DMS79 (cell line): Measurements from ENCODE around the gene FAM181A.

Source experiments
- DNase-seq: peaks from one replicate; lab custom pipeline; 2025; lab: John Stamatoyannopoulos, UW

The FAM181A gene

GRCh38 chr14:93929048-93929535 is 1.9 kb downstream of the FAM181A start:
- no peak for DNase-seq

- DNase-seq = no peak
Observed at GRCh38 chr14:93929657-93930056, 2.5 kb downstream of the FAM181A start.

GRCh38 chr14:93930296-93930988 is 3.3 kb downstream of the FAM181A start:
- no peak for DNase-seq

GRCh38 chr14:93930989-93931307 is 3.8 kb downstream of the FAM181A start:
- no peak for DNase-seq

GRCh38 chr14:93932642-93933041 is 5.5 kb downstream of the FAM181A start:
- no peak for DNase-seq

- DNase-seq = no peak
Observed at GRCh38 chr14:93935213-93935612, 8.1 kb downstream of the FAM181A start.

- DNase-seq = peak; percentile 20
Observed at GRCh38 chr14:93936245-93936644, 9.1 kb downstream of the FAM181A start.

- DNase-seq = no peak
Observed at GRCh38 chr14:93936926-93937325, 9.8 kb downstream of the FAM181A start.

- peak; percentile 94 for DNase-seq
Observed at GRCh38 chr14:93937519-93937918, 10.4 kb downstream of the FAM181A start.

GRCh38 chr14:93938751-93939303 is 11.7 kb downstream of the FAM181A start:
- no peak for DNase-seq

- DNase-seq = no peak
Observed at GRCh38 chr14:93939304-93940229, 12.4 kb downstream of the FAM181A start.

GRCh38 chr14:93940437-93940836 is 13.3 kb downstream of the FAM181A start:
- DNase-seq = no peak

- peak; percentile 90 for DNase-seq
Observed at GRCh38 chr14:93941293-93941910, 14.3 kb downstream of the FAM181A start.

GRCh38 chr14:93943052-93943451 is 15.9 kb downstream of the FAM181A start:
- DNase-seq = no peak

GRCh38 chr14:93943930-93944329 is 16.8 kb downstream of the FAM181A start:
- no peak for DNase-seq

GRCh38 chr14:93944348-93945069 is 17.4 kb downstream of the FAM181A start:
- no peak for DNase-seq

GRCh38 chr14:93945070-93945399 is 17.9 kb downstream of the FAM181A start:
- DNase-seq = no peak

GRCh38 chr14:93946104-93946503 is 19.0 kb downstream of the FAM181A start:
- no peak for DNase-seq

- no peak for DNase-seq
Observed at GRCh38 chr14:93946541-93947090, 19.5 kb downstream of the FAM181A start.

- DNase-seq = no peak
Observed at GRCh38 chr14:93947282-93947681, 20.1 kb downstream of the FAM181A start.

- DNase-seq = no peak
Observed at GRCh38 chr14:93949511-93950075, 22.4 kb downstream of the FAM181A start.
